Activated CD4-positive, alpha-beta T cell treated with anti-CD3 and anti-CD28 coated beads, Interleukin-2, amount 10 ng/mL, durations not matched to agents 7 days and 5 days (primary cell): ENCODE data around the gene CHST11. TPM values are rescaled to one million over a fixed set of nuclear protein-coding genes. Genes with fewer than 3 reads are reported as not detected.

ENCODE experiments used
- CTCF ChIA-PET: fragments of 350-600 bp; sonication (Branson Sonifier 250); formaldehyde crosslinking; loops from one replicate; lab custom pipeline; 2021; ENCODE audit warnings: antibody characterized with exemption; lab: Charles Lee
- POLR2A ChIA-PET: fragments of 350-600 bp; sonication (Branson Sonifier 250); formaldehyde crosslinking; loops from one replicate; lab custom pipeline; 2021; ENCODE audit warnings: antibody characterized with exemption; lab: Charles Lee
- DNase-seq: peaks from one replicate; pipeline ENCODE4 v3.0.0-alpha.2; 2020
- H3K27ac Mint-ChIP-seq: one replicate; pipeline ENCODE4 v1.8.0; 2021; ENCODE audit warnings: mild to moderate bottlenecking, moderate library complexity, mixed read lengths
- H3K27me3 Mint-ChIP-seq: one replicate; pipeline ENCODE4 v1.8.0; 2021; ENCODE audit warnings: mixed read lengths
- H3K36me3 Mint-ChIP-seq: one replicate; pipeline ENCODE4 v1.8.0; 2021; ENCODE audit warnings: low read depth, mixed read lengths
- H3K4me1 Mint-ChIP-seq: one replicate; pipeline ENCODE4 v1.8.0; 2021; ENCODE audit warnings: mixed read lengths
- H3K4me3 Mint-ChIP-seq: one replicate; pipeline ENCODE4 v1.8.0; 2021; ENCODE audit warnings: mild to moderate bottlenecking, moderate library complexity, mixed read lengths
- H3K9me3 Mint-ChIP-seq: one replicate; pipeline ENCODE4 v1.8.0; 2021; ENCODE audit warnings: mixed read lengths
- total RNA-seq, 2 experiments: library from RNA; stranded (reverse); gene quantifications; one replicate each; pipeline ENCODE4 v1.2.3, GENCODE V29; 2021

The CHST11 gene
- total RNA-seq = 10 to 100 TPM; 56.4 to 56.6 TPM

DNA sequence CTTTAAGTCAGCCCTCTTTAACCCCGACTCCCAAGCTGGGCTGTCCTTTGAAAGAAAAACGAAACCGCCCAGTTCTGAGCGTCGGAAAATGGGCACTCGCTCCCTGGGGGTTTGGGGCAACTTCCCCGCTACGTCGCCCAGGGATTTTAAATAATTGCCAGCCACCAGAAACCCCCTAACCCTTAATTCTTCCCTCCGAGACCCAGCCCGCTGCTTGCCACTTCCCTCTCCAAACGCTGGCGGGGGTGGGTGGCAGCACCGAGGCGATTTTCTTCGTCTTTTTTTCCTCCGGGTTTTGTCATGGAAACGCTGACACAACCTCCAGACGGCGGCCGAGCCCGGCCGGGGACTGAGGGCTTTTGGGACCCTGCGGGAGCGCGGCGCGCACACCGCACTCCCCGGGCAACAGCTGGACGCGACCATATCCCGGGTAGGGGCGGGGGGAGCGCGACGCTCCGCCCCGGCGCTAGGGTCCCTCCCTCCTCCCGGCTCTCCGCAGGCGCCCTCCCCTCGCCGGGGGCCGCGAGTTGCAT lies at the start of gene CHST11:
CHST11 (plus strand) TSS at position 532 of the 533 bp plus-strand sequence.
- Mint-ChIP-seq H3K27ac (peak within 1 kb of the TSS; percentile 98), H3K4me1 (peaks cover 33% of the 10 kb centered on the region), H3K27me3 (peaks cover 2% of the 10 kb centered on the region), H3K36me3 (peaks cover 22% of the 10 kb centered on the region), H3K9me3 (no peaks in the 10 kb centered on the region), H3K4me3 (peak within 1 kb of the TSS; percentile 99)
- ChIA-PET CTCF (interaction anchor here (0.8 to 1.4 kb wide), 7 partner anchors 8 to 122 kb away, joined by 3 to 6 read pairs (median 3); no protein-coding TSS in a partner anchor), POLR2A (interaction anchor here (0.6 kb wide), 1 partner anchor 38 kb away, joined by 3 read pairs; no protein-coding TSS in a partner anchor)
- peak; percentile 76 for DNase-seq

DNA sequence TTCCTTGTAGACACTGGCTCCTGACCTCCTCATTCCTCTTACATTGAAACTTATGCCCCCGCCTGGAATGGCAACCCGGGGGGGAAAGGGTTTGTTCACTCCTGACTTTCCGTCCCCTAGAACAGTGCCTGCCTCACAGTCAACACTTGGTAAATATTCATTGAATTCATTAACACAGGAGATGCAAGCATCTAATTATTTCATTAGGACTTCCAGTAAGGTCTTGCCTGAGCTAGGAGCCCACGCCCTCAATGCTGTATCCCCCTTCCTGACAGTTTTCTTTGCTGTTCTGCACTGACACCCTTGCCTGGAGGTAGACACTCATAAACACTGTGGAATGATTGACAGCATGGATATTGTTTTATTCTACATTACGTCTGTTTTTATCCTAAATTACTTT lies 49.3 kb upstream of the CHST11 start:
- H3K4me1 Mint-ChIP-seq = no peaks in the 10 kb centered on the region
- peaks cover 11% of the 10 kb centered on the region for H3K9me3 Mint-ChIP-seq
- no peak for DNase-seq
- peaks cover 3% of the 10 kb centered on the region for H3K36me3 Mint-ChIP-seq
- no peak overlapping the region for H3K4me3 Mint-ChIP-seq
- H3K27ac Mint-ChIP-seq = no peak overlapping the region
- CTCF ChIA-PET = no interaction called here
- POLR2A ChIA-PET = no interaction called here
- H3K27me3 Mint-ChIP-seq = no peaks in the 10 kb centered on the region

DNA sequence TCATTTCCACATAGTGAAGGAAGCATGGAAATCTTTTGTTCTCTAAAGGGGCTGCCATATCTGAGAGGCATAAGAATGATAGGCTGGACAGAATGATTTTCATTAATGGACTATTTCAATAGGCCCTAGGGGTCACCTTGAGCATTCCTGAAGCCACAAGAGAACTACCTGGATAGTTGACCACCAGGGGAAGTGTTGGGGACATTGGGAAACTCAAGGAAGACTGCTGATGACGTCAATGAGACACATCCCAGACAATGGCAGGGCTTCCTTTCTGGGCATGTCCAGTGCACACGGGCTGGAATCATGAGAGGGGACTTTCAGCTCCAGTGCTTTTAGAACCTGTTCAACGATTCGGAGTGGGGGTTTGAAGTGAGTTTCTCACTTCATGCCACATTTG lies 48.8 kb upstream of the CHST11 start:
- Mint-ChIP-seq H3K36me3 (peaks cover 3% of the 10 kb centered on the region), H3K9me3 (peaks cover 11% of the 10 kb centered on the region), H3K27ac (no peak overlapping the region), H3K4me3 (no peak overlapping the region), H3K4me1 (no peaks in the 10 kb centered on the region), H3K27me3 (no peaks in the 10 kb centered on the region)
- CTCF ChIA-PET = no interaction called here
- DNase-seq = no peak
- POLR2A ChIA-PET = no interaction called here

DNA sequence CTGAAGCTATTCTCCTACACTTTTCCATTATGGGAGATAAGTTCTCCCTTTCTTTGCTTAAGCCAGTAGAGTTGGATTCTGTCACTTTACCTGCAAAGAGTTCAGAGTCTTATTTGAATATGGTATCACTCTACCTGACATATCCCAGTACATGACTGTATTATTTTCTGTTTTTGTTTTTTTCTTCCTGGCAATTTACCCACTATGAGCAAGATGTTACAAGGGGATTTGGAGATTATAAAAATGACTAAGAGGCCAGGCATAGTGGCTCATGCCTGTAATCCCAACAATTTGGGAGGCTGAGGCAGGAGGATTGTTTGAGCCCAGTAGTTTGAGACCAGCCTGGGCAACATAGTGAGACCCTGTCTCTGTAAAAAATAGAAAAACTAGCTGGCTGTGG lies 46.4 kb upstream of the CHST11 start:
- H3K4me3 Mint-ChIP-seq = no peak overlapping the region
- peaks cover 11% of the 10 kb centered on the region for H3K9me3 Mint-ChIP-seq
- POLR2A ChIA-PET = no interaction called here
- no peaks in the 10 kb centered on the region for H3K4me1 Mint-ChIP-seq
- H3K36me3 Mint-ChIP-seq = peaks cover 3% of the 10 kb centered on the region
- no peak for DNase-seq
- CTCF ChIA-PET = interaction anchor here (1.0 kb wide), 1 partner anchor 22 kb away, joined by 4 read pairs; no protein-coding TSS in a partner anchor
- no peaks in the 10 kb centered on the region for H3K27me3 Mint-ChIP-seq
- H3K27ac Mint-ChIP-seq = no peak overlapping the region

DNA sequence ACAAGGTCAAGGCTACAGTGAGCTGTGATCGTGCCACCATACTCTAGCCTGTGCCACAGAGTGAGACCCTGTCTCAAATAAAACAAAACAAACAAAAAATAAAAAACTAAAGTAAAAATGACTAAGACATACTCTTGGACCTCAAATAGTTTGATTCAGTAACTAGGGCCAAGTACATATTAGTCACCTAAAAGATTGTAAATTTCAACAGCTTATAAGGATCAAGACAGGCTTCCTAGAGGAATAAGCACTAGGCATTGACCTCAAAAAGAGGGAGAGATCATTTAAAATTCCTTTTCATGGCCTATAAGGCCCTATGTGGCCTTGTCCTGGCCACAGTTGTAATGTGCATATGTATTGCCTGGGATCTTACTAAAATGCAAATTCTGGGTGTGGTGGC lies 46.0 kb upstream of the CHST11 start:
- no peak for DNase-seq
- H3K27ac Mint-ChIP-seq = no peak overlapping the region
- ChIA-PET CTCF (interaction anchor here (1.0 kb wide), 1 partner anchor 21 kb away, joined by 4 read pairs; no protein-coding TSS in a partner anchor), POLR2A (no interaction called here)
- no peak overlapping the region for H3K4me3 Mint-ChIP-seq
- H3K36me3 Mint-ChIP-seq = peaks cover 3% of the 10 kb centered on the region
- no peaks in the 10 kb centered on the region for H3K27me3 Mint-ChIP-seq
- H3K9me3 Mint-ChIP-seq = peaks cover 11% of the 10 kb centered on the region
- H3K4me1 Mint-ChIP-seq = no peaks in the 10 kb centered on the region

DNA sequence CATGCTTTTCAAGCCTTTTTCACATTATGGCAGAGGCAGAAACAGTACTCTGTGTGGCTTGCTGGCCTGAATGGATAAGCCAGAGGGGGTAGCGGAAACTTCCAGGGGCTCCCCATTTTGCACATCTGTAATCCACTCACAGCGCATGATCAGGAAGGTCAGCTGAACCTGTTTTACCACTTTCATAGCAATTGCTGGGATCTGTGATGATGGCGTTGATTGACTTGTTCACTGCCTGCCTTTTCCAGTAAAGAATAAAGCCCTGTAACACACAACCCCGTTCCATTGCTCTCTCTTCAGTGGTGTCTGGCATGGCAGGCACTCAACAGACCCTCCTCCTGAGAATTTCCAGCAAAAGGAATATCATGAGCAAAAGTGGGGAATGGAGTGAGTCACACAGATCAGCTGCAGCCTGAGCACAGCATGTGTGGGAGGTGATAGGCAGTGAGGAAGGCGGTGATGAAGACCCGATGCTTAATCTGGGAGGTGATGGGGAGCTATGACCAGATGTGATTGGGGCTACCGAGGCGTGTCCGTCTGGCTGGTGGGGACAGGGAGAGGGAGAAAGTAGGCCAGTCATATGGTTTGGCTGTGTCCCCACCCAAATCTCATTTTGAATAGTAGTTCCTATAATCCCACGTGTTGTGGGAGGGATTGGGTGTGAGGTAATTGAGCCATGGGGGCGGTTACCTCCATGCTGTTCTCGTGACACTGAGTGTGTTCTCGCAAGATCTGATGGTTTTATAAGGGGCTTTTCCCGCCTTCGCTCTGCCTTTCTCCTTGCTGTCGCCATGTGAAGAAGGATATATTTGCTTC lies 44.7 kb upstream of the CHST11 start:
- no peak overlapping the region for H3K27ac Mint-ChIP-seq
- peaks cover 3% of the 10 kb centered on the region for H3K9me3 Mint-ChIP-seq
- CTCF ChIA-PET = interaction anchor here (1.0 to 1.6 kb wide), 3 partner anchors 9 to 30 kb away, joined by 3 to 4 read pairs (median 3); no protein-coding TSS in a partner anchor
- POLR2A ChIA-PET = no interaction called here
- DNase-seq = no peak
- H3K4me3 Mint-ChIP-seq = no peak overlapping the region
- no peaks in the 10 kb centered on the region for H3K27me3 Mint-ChIP-seq
- no peaks in the 10 kb centered on the region for H3K4me1 Mint-ChIP-seq
- H3K36me3 Mint-ChIP-seq = no peaks in the 10 kb centered on the region

DNA sequence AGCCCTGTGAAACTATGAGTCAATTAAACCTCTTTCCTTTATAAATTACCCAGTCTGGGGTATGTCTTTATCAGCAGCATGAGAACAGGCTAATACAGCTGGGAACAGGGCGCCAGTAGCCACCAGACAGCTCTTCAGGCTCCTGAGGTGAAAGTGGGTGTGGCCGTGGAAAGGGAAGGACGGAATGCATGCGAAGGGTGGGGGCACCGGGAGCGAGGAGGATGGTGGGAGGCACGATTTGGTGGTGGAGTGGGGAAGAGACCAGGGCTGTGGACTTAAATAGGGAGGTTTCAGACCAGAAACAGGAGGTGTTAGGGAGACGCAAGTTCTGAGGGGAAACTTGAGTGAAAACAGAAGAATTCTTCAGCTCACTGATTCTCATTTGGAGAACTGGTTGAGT lies 44.1 kb upstream of the CHST11 start:
- H3K27ac Mint-ChIP-seq = no peak overlapping the region
- no peaks in the 10 kb centered on the region for H3K36me3 Mint-ChIP-seq
- no peaks in the 10 kb centered on the region for H3K4me1 Mint-ChIP-seq
- DNase-seq = no peak
- H3K9me3 Mint-ChIP-seq = no peaks in the 10 kb centered on the region
- H3K27me3 Mint-ChIP-seq = no peaks in the 10 kb centered on the region
- no peak overlapping the region for H3K4me3 Mint-ChIP-seq
- ChIA-PET POLR2A (no interaction called here), CTCF (interaction anchor here (0.6 to 1.6 kb wide), 4 partner anchors 8 to 74 kb away, joined by 3 to 5 read pairs (median 4); no protein-coding TSS in a partner anchor)

DNA sequence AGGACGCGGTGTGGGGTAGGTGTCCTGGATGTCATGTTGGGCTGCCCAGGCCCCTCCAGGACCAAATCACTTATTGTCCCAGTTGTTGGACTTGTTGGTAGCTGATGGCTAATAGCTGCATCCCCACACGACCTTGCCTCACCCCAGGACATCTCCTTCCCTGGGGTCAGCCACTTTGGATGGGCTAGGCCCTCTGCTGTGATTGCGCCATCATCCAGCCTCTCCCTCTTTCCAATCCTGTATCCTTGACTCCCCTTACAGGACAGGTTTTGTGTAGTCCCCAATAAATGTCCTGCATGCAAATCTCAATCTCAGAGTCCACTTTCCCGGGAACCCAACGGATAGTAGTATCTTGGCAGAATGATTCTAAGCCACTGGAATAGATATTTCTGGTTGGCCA lies 43.4 kb upstream of the CHST11 start:
- no peak for DNase-seq
- Mint-ChIP-seq H3K4me1 (no peaks in the 10 kb centered on the region), H3K36me3 (no peaks in the 10 kb centered on the region), H3K9me3 (no peaks in the 10 kb centered on the region), H3K27me3 (no peaks in the 10 kb centered on the region), H3K27ac (no peak overlapping the region), H3K4me3 (no peak overlapping the region)
- ChIA-PET POLR2A (no interaction called here), CTCF (interaction anchor here (0.6 to 1.0 kb wide), 3 partner anchors 13 to 75 kb away, joined by 3 to 5 read pairs (median 4); no protein-coding TSS in a partner anchor)

DNA sequence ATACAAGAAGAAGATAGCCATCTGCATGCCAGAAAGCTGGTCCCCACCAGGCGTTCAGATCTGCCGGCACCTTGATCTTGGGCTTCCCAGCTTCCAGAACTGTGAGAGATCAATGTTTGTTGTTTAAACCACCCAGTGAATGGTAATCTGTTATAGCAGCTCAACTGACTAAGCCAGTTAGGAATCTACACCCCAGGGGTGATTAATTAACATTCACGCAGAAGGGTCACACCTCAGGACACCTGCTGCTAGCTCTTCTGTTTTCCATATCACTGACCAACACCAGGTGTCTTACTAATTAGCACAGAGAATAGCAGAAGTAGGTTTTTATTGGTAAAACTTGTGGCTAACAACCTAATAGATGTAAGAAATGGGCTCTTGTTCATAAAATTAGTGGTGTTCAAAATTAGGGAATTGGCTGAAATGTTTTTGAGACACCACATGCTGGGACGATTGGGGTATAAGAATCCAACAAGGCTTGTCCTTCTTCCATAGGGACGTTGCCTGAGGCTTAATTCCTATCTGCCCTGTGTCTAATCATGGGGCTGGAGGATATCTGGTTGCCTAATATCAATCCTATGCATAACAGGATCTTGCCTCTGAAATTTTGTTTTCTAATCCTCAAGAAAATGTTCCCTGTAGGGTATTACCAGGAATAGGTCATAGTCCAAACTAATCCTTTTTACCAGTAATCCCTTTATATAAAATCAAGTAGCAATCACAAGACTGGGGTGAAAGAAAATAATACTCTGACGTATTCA lies 42.0 kb upstream of the CHST11 start:
- Mint-ChIP-seq H3K9me3 (peaks cover 2% of the 10 kb centered on the region), H3K4me1 (no peaks in the 10 kb centered on the region), H3K36me3 (no peaks in the 10 kb centered on the region), H3K4me3 (no peak overlapping the region), H3K27me3 (no peaks in the 10 kb centered on the region), H3K27ac (no peak overlapping the region)
- CTCF ChIA-PET = no interaction called here
- POLR2A ChIA-PET = no interaction called here
- DNase-seq = no peak

DNA sequence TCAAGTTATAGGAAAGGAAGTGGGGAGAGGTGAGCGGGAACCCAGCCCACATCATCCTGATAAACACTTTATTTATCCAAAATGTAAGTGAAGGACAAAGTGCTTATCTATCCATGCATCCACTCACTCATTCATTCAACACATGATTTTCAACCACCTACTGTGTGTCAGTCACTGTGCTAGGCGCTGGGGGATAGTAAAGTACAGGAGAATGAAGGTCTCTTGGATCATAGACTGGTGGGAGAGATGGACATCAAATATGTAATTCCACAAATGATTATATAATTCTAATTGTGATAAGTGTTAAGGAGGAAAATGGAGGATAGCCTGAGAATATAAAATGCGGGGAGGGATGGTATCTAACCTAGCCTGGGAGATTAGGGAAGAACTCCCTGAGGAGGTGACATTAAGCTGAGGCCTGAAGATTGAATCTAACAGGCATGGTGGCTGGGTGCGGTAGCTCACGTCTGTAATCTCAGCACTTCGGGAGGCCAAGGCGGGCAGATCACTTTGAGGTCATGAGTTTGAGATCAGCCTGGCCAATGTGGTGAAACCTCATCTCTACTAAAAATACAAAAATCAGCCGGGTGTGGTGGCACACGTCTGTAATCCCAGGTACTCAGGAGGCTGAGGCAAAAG lies 41.3 kb upstream of the CHST11 start:
- ChIA-PET POLR2A (no interaction called here), CTCF (no interaction called here)
- Mint-ChIP-seq H3K9me3 (peaks cover 2% of the 10 kb centered on the region), H3K4me1 (no peaks in the 10 kb centered on the region), H3K27ac (no peak overlapping the region), H3K4me3 (no peak overlapping the region), H3K36me3 (no peaks in the 10 kb centered on the region), H3K27me3 (no peaks in the 10 kb centered on the region)
- DNase-seq = no peak

DNA sequence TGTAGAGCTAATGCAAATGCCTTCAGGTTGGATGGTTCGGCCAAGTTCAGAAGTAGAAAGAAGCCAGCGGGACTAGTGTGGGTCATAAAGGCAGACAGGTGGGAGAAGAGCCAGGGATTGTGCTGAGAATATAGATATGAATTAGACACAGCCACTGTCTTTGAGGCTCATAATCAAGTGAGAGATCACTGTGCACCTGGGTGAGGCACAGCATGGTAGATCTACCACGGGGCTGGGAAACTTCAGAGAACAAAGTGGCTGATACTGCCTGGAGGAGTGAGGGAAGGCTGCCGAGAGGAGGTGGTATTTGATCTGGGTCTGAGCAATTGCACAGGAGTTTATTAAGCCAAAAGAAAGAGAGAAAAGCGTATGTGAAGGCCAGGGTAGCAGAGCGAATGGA lies 40.6 kb upstream of the CHST11 start:
- Mint-ChIP-seq H3K4me3 (no peak overlapping the region), H3K9me3 (peaks cover 2% of the 10 kb centered on the region), H3K36me3 (no peaks in the 10 kb centered on the region), H3K27ac (no peak overlapping the region), H3K27me3 (no peaks in the 10 kb centered on the region), H3K4me1 (peaks cover 4% of the 10 kb centered on the region)
- ChIA-PET POLR2A (no interaction called here), CTCF (no interaction called here)
- no peak for DNase-seq

DNA sequence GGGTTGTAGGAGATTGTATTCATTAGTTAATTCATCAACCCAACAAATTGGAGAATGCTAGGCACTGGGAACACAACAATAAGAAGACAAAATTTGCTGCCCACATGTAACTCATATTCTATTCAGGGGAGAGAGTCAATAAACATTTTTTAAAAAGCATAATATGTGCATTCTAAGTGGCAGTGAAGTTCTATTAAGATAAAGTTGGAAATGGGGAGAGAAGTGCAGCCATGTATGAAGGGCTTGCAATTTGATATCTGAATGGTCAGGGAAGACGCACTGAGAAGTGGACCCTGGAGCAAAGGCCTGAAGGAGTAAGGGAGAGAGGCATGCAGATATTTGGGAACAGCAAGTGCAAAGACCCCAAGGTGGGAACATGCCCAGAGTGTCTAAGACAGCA lies 40.2 kb upstream of the CHST11 start:
- ChIA-PET CTCF (no interaction called here), POLR2A (no interaction called here)
- Mint-ChIP-seq H3K4me1 (peaks cover 9% of the 10 kb centered on the region), H3K36me3 (no peaks in the 10 kb centered on the region), H3K9me3 (peaks cover 2% of the 10 kb centered on the region), H3K27ac (no peak overlapping the region), H3K27me3 (no peaks in the 10 kb centered on the region), H3K4me3 (no peak overlapping the region)
- DNase-seq = no peak
